Adrenal gland (tissue), 12 donors: ENCODE results near the gene PARP11. TPM values are rescaled to one million over a fixed set of nuclear protein-coding genes. Genes with fewer than 3 reads are reported as not detected.
"Not testable (repeated sequence)": the region's sequence is repeated elsewhere in the genome, so short reads cannot be mapped to it uniquely, and the experiment has no call there.

Experiments
- DNase-seq, 7 donors: peaks; one replicate each; pipeline ENCODE4 v3.0.0-alpha.2; 2019 to 2020
- H3K27ac ChIP-seq, 5 donors: fragments of 200-600 bp; sonication (generic) in 4 of 5; 1 replicate in 3 of 5; 2 replicates in 2 of 5; pipeline versions ENCODE4 v1.5.1 to v1.8.0; 2016 to 2020; ENCODE audit warnings: mild to moderate bottlenecking in 1 of 5
- H3K27me3 ChIP-seq: fragments of 200-600 bp; 2 replicates; pipeline ENCODE4 v1.8.0; 2021
- H3K36me3 ChIP-seq, 2 donors: fragments of 200-600 bp; replicated peaks in 1 of 2; 1 replicate in 1 of 2; 2 replicates in 1 of 2; pipeline versions ENCODE4 v1.5.1 to v1.8.0; 2018 to 2022
- H3K4me1 ChIP-seq, 2 donors: fragments of 200-600 bp; replicated peaks in 1 of 2; 1 replicate in 1 of 2; 2 replicates in 1 of 2; pipeline versions ENCODE4 v1.5.1 to v1.8.0; 2018 to 2021
- H3K4me3 ChIP-seq, 4 donors: fragments of 200-600 bp; sonication (generic) in 3 of 4; one replicate each; pipeline ENCODE4 v1.5.1; 2016 to 2018
- H3K9me3 ChIP-seq, 3 donors: fragments of 200-600 bp; sonication (generic) in 1 of 3; replicated peaks in 1 of 3; 1 replicate in 2 of 3; 2 replicates in 1 of 3; pipeline versions ENCODE4 v1.5.1 to v1.8.0; 2016 to 2021
- CTCF ChIP-seq, 6 experiments: fragments of 450-650 bp in 4 of 6; fragments of 200-600 bp in 2 of 6; sonication (generic) in 1 of 6; IDR thresholded peaks; 1 replicate in 5 of 6; 2 replicates in 1 of 6; pipeline versions ENCODE4 v1.5.1 to v1.8.0; 2016 to 2021; ENCODE audit warnings: antibody characterized with exemption in 6 of 6, mild to moderate bottlenecking in 2 of 6, moderate library complexity in 1 of 6
- POLR2A ChIP-seq, 2 donors: fragments of 450-650 bp; IDR thresholded peaks; one replicate each; pipeline ENCODE4 v1.6.1; 2017; ENCODE audit warnings: antibody characterized with exemption in 2 of 2, mild to moderate bottlenecking in 2 of 2, moderate library complexity in 1 of 2
- WGBS, 4 donors: extraction: QIAGEN DNeasy Blood & Tissue Kit in 2 of 4; methylation state at CpG; one replicate each; pipeline versions ENCODE4 v1.1.5 to v1.1.7; 2013 to 2017; 5-methylcytosine and 5-hydroxymethylcytosine counted together
- intact Hi-C, 2 donors: fragments of 100-400 bp; cut with DNase I; formaldehyde crosslinking; loops; one replicate each; pipeline versions ENCODE4 v1.14.1 to v1.15.0; 2022 to 2023
- polyA plus RNA-seq, 3 donors: library from polyadenylated mRNA; stranded (reverse); fragments of 200-250 nt in 2 of 3; fragments of 350-450 nt in 1 of 3; fragmentation: Illumina TruSeq in 1 of 3; extraction: RNeasy Lipid Tissue Mini Kit (QIAGEN cat#74804) in 1 of 3; gene quantifications; one replicate each; pipeline ENCODE4 v1.2.3, GENCODE V29; 2013 to 2014
- total RNA-seq, 9 donors: library from RNA; depleted of rRNA in 4 of 9; stranded (reverse); fragments of >200 nt in 4 of 9; fragments of 120-200 nt in 1 of 9; fragmentation: NEBNext Ultra II Directional in 1 of 9; extraction: Animal tissue kit (Norgen Biotek cat#: 25700) in 1 of 9; gene quantifications; one replicate each; pipeline versions ENCODE4 v1.1.0 to v1.2.4, GENCODE V29; 2013 to 2023
- donor health status: healthy with polysubstance abuse.
- donor health status: Bipolar disorder and iron deficiency.
- donor health status: DM: yes; HTN: yes; CAD: no.
- donor health status: DM: no; HTN: no; CAD: no.
- donor health status: DM: no; HTN: no; CAD: no.
- donor health status: DM: yes; HTN: yes; CAD: no.

PARP11 gene
- total and polyA plus RNA-seq, 12 donors: 2.8 to 29.8 (median 16.8) TPM

GRCh38 chr12:3869433-3869832, 3.8 kb downstream of the PARP11 start:
- Histone ChIP-seq H3K27ac (no peak overlapping the region), H3K36me3 (no peaks in the 10 kb centered on the region), H3K4me1 (peaks cover 9 to 26% of the 10 kb centered on the region in 2 donors), H3K4me3 (no peak overlapping the region), H3K9me3 (peaks cover 0 to 6% (median 0%) of the 10 kb centered on the region in 3 donors), H3K27me3 (no peaks in the 10 kb centered on the region)
- TF ChIP-seq CTCF (IDR thresholded peaks at IDR 0.05) (no peak), POLR2A (IDR thresholded peaks at IDR 0.05) (no peak)
- intact Hi-C loops: no loop called here
- DNase-seq: no peak
- WGBS, 4 donors: 95 to 98% (median 97%) methylated on average over 1 of the region's 1 CpG

GRCh38 chr12:3863756-3864155, 9.4 kb downstream of the PARP11 start:
- WGBS, 4 donors: 95 to 96% (median 96%) methylated on average over 6 of the region's 6 CpGs
- H3K9me3 ChIP-seq: peaks cover 0 to 6% (median 0%) of the 10 kb centered on the region in 3 donors
- no peaks in the 10 kb centered on the region for H3K36me3 ChIP-seq
- no peaks in the 10 kb centered on the region for H3K27me3 ChIP-seq
- no peaks in the 10 kb centered on the region for H3K4me1 ChIP-seq
- TF ChIP-seq POLR2A (IDR thresholded peaks at IDR 0.05) (no peak), CTCF (IDR thresholded peaks at IDR 0.05) (no peak)
- no peak overlapping the region for H3K27ac ChIP-seq
- intact Hi-C loops: no loop called here
- no peak overlapping the region for H3K4me3 ChIP-seq
- no peak for DNase-seq

DNA sequence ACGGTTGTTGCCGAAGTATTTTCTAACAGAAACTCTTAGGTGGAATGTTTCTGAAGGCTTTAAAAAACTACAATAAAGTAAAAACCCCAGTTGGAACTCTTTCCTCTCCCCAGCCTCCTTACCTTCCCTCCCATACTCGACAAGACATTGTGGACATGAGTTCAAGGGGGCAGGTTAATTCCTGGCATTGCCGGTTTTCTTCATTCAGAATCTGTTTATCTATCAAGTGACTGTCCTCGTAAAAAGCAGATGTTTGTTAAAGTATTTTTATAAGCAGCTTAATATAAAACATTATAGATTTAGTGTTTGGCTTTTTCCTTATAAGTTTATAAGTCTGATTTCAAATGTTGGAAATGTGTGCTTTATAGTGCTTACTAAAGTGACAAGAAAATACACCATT, 30.7 kb downstream of the PARP11 start:
- H3K9me3 ChIP-seq: no peaks in the 10 kb centered on the region
- no peak overlapping the region for H3K4me3 ChIP-seq
- H3K36me3 ChIP-seq: no peaks in the 10 kb centered on the region
- intact Hi-C loops: no loop called here
- WGBS, 4 donors: 94 to 98% (median 95%) methylated on average over 5 of the region's 5 CpGs
- no peaks in the 10 kb centered on the region for H3K27me3 ChIP-seq
- peaks cover 0 to 3% of the 10 kb centered on the region in 2 donors for H3K4me1 ChIP-seq
- DNase-seq: no peak
- TF ChIP-seq POLR2A (IDR thresholded peaks at IDR 0.05): no peak
- TF ChIP-seq CTCF (IDR thresholded peaks at IDR 0.05): no peak
- H3K27ac ChIP-seq: no peak overlapping the region

DNA sequence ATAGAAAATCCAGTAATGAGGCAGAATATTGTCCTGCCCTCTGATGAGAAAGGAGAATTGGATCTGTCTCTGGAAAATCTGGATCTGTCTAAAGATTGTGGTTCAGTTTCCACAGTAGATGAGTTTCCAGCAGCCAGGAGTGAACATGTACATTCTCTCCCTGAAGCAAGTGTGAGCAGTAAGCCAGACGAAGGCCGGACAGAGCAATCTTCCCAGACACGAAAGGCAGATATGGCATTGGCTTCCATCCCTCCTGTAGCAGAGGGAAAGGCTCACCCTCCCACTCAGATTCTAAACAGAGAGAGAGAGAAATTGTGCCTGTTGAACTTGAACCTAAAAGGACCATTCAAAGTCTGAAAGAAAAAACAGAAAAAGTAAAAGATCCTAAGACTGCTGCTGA, 31.4 kb downstream of the PARP11 start:
- H3K4me1 ChIP-seq: peaks cover 0 to 3% of the 10 kb centered on the region in 2 donors
- H3K9me3 ChIP-seq: no peaks in the 10 kb centered on the region
- TF ChIP-seq CTCF (IDR thresholded peaks at IDR 0.05) (no peak), POLR2A (IDR thresholded peaks at IDR 0.05) (no peak)
- H3K27ac ChIP-seq: no peak overlapping the region
- no peaks in the 10 kb centered on the region for H3K36me3 ChIP-seq
- 75 to 100% (median 81%) methylated on average over 3 of the region's 3 CpGs for WGBS, 4 donors
- intact Hi-C loops: no loop called here
- H3K27me3 ChIP-seq: no peaks in the 10 kb centered on the region
- no peak for DNase-seq
- no peak overlapping the region for H3K4me3 ChIP-seq

GRCh38 chr12:3840833-3841232, 32.4 kb downstream of the PARP11 start:
- intact Hi-C loops, H3K9me3 ChIP-seq: not testable (repeated sequence)
- 80 to 98% (median 91%) methylated on average over 2 of the region's 2 CpGs for WGBS, 4 donors

DNA sequence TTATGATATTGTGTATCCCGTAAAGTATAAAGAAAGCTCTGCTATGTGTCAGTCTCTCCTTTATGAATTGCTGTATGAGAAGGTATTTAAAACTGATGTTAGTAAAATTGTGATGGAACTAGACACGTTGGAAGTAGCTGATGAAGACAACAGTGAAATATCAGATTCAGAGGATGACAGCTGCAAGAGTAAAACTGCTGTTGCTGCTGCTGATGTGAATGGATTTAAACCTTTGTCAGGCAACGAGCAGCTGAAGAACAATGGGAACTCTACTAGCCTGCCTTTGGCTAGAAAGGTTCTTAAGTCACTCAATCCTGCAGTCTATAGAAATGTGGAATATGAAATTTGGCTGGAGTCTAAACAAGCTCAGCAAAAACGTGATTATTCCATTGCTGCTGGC, 33.5 kb downstream of the PARP11 start:
- H3K36me3 ChIP-seq, H3K9me3 ChIP-seq, intact Hi-C loops, DNase-seq, H3K27ac ChIP-seq, H3K4me3 ChIP-seq, H3K27me3 ChIP-seq, H3K4me1 ChIP-seq: not testable (repeated sequence)
- 86 to 96% (median 92%) methylated on average over 4 of the region's 4 CpGs for WGBS, 4 donors

More at GRCh38 chr12:3840833-3841232, 32.4 kb downstream of the PARP11 start:
- H3K4me1 ChIP-seq, H3K36me3 ChIP-seq, H3K27me3 ChIP-seq, H3K4me3 ChIP-seq, DNase-seq, H3K27ac ChIP-seq: not testable (repeated sequence)

GRCh38 chr12:3838701-3839548, 34.3 kb downstream of the PARP11 start:
- intact Hi-C loops, H3K36me3 ChIP-seq, H3K27ac ChIP-seq, H3K27me3 ChIP-seq, H3K9me3 ChIP-seq, DNase-seq: not testable (repeated sequence)
- peaks cover 0 to 11% of the 10 kb centered on the region in 2 donors for H3K4me1 ChIP-seq
- WGBS, 4 donors: 57 to 75% (median 62%) methylated on average over 31 to 98 of the region's 98 CpGs
- peak overlapping the region in 1 of 4 donors; percentile 30 for H3K4me3 ChIP-seq
